ENCODE measurements around the gene SLC26A5. TPM values are rescaled to one million over a fixed set of nuclear protein-coding genes. Genes with fewer than 3 reads are reported as not detected.

Gene SLC26A5
- total and polyA plus RNA-seq, 2 of the 8 experiments (the other 6 are each of a cell fraction or from before 2014, with no cell fraction given) = 0.09 to 0.24 TPM

- no peak for TF ChIP-seq CHD7 (IDR thresholded peaks at IDR 0.05; ENCODE audit: insufficient replicate concordance, low read length)
- no peak for TF ChIP-seq RAD21 (IDR thresholded peaks at IDR 0.05 in 1 of 2, conservative IDR thresholded peaks at IDR 0.05 in 1 of 2; ENCODE audit: low read depth in 2 of 2, low read length in 2 of 2)
- no peak for TF ChIP-seq SP2 (IDR thresholded peaks at IDR 0.05; ENCODE audit: low read length)
- no peak for TF ChIP-seq CTBP2 (IDR thresholded peaks at IDR 0.05; ENCODE audit: borderline replicate concordance, insufficient read depth, insufficient read length, low read length)
- no peak for TF ChIP-seq EZH2 (IDR thresholded peaks at IDR 0.05; ENCODE audit: low read depth, low read length, severe bottlenecking)
- no peak for TF ChIP-seq ATF3 (IDR thresholded peaks at IDR 0.05; ENCODE audit: insufficient read depth, low read depth, low read length)
- TF ChIP-seq TAF1 (IDR thresholded peaks at IDR 0.05; ENCODE audit: low read depth, low read length) = no peak
- no peak for TF ChIP-seq POU5F1 (IDR thresholded peaks at IDR 0.05; ENCODE audit: low read depth, low read length)
- no peak for TF ChIP-seq CEBPB (IDR thresholded peaks at IDR 0.05; ENCODE audit: low read depth, low read length)
- no peak for TF ChIP-seq SIN3A (conservative IDR thresholded peaks at IDR 0.05 in 1 of 2, IDR thresholded peaks at IDR 0.05 in 1 of 2; ENCODE audit: low read depth in 1 of 2, low read length in 2 of 2)
- no peak for TF ChIP-seq RFX5 (IDR thresholded peaks at IDR 0.05; ENCODE audit: borderline replicate concordance, low read depth, low read length)
Measured at GRCh38 chr7:103387242-103387641, 58.8 kb downstream of the SLC26A5 start (continued).
